MM.1S (cell line): Measurements from ENCODE around the gene SFMBT2.

ENCODE experiments used
- CTCF ChIP-seq: fragments of 300-600 bp; sonication (generic); IDR thresholded peaks from 2 replicates; pipeline ENCODE4 v1.5.1; 2016; ENCODE audit warnings: antibody characterized with exemption, low read length, mixed read lengths
- EZH2 ChIP-seq: fragments of 300-600 bp; sonication (generic); optimal IDR thresholded peaks from 2 replicates; pipeline ENCODE3; 2017; ENCODE audit warnings: low read depth, mild to moderate bottlenecking, antibody characterized with exemption, low read length, mixed read lengths
- EZH2phosphoT487 ChIP-seq: fragments of 300-600 bp; sonication (generic); IDR thresholded peaks from 2 replicates; pipeline ENCODE4 v1.6.1; 2018; ENCODE audit warnings: antibody characterized with exemption, low read length

- no peak for TF ChIP-seq CTCF
- TF ChIP-seq EZH2, result no peak
- TF ChIP-seq EZH2phosphoT487, result no peak
These were observed 146.5 kb downstream of the SFMBT2 start for GRCh38 chr10:7264313-7264756.
